SK-N-DZ (cell line): ENCODE results near the gene C10orf90.

Source experiments
- DNase-seq: peaks from one replicate; pipeline ENCODE4 v3.0.0-alpha.2; 2015; ENCODE audit warnings: low spot score

The C10orf90 gene

DNA sequence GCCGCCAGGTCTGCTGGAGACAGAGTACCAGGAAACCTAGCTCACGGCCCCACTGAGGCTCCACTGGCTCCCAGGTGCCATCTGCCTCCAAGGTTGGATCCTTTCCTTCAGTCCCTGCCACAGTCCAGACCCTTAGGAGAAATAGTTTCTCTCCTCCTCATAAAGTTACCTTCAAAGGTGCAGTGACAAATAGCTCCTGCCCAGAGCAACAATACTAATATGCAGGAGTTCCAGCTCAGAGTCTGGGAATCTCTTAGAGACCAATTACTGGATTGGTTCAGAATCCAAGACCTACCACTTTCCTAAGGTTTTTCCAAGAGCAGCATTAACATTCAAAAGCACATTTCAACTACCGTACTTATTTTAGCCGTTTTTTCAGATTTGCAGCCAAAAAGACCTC lies 241.2 kb downstream of the C10orf90 start:
- DNase-seq = no peak

DNA sequence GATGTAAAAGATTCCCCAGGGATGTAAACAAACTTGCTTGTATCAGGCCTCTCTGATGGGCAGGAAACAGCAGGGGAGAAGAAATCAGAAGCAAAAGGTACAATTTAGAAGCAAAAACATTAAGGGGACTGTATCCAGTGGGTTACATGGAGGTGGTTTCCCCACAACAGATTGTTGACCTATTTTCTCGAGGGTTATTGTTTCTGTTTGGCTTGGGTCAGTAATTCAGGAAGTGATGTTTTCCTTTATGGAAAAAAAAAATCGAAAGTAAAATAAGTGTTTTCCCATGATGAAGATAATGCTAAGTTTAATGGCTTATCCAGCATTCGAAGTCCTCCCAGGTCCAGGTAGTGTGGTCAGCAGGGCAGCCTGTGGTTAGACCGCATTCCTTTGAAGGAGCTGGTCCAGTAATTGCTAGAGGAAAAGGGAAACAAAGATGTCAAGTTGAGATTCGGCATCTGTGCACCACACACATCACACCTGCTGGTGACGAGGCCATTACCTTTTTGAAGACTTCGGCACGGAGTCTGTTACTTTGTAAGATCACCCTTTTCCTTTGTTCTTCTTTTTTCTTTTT lies 244.9 kb downstream of the C10orf90 start:
- DNase-seq = no peak

DNA sequence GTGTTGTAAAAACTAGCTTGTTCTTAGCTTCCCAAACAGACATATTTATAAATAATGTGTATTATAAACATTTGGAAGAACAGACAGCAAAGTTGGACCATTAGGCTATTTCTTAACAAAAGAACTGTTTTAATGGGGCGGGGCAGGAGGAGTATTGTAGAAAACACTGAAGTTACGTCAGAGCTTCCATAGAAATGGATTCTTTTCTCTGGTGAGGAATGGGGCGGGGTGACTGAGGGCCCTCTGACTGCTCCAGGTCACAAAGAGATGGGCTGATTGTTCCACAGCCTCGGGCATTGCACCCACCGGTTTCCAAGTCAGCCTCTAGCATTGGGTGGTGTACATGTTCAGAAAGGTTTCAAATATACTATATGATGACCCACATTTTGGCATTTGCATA lies 245.5 kb downstream of the C10orf90 start:
- no peak for DNase-seq

DNA sequence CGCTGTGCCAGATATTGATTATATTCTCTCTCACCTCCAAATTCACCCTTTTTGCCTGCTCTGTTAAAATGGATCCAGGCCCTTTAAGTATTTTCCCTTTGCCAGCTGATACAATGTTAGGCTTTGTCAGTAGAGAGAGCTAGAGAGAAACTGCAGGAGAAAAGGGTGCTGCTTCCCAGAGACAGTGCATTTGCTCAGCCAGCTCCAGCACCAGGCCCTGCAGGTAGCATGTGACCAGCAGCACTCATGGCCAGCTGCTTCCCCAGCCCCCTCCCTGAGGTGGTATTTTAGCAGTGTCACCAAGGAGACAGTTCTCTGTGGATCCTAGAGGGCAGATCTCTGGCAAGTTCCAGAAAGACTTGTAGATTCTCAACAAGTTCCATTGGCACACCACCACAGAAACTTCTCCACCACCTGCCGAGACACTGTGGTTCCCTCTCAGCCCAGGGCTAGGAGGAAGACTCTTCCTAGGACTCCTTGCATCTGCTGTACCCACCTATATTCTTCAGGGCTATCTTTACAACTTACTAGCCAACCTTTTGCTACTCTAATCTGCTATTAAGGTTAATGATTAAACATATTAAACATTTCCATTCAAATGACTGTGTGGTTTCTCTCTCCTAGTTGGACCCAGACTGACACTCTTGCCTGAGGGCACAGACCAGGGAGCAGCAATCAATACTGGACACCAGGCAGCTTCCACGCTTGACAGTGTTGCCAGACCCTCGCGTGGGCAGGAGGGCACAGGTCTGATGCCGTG lies 246.6 kb downstream of the C10orf90 start:
- DNase-seq = no peak

DNA sequence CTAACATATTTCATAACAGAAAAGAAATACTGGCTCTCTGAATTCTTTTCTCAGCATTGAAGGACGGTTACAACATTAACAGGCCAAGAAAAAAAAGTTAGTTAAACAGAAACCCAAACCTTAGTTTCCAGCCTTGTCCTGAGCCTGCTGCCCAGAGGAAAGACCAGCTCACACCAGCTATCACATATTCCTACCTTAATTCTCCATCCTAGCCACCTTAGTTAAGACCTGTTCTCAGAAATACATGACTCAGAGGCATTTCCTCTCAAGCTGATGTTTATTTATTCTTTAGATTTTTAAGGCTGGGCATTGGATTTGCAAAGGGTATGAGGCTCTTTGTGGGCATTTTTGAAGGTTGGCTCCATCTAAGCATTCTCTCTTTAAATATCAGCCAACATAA lies 247.9 kb downstream of the C10orf90 start:
- no peak for DNase-seq

DNA sequence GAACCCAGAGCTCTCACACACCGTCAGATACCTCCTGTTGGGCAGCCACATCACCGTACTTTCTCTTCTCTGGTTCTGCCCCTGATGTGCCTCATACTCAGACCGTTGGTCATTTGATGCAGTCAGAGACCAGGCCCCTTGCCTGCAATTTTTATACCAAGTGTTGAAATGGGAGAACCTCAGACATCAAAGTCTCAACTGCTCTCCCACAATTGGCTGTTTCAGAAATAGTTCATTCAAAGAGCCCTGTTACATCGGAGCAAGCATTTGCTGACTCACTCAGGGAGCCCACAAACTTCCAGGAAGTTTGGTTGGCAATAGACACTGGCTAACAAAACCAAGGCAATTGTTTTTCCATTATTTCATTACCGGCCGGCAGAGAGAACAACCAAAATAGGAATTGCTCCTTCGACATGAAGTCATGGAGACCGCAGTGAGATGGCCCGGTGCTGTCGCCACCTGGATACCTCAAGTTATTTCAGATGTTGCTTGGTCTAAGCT lies 248.7 kb downstream of the C10orf90 start:
- no peak for DNase-seq

DNA sequence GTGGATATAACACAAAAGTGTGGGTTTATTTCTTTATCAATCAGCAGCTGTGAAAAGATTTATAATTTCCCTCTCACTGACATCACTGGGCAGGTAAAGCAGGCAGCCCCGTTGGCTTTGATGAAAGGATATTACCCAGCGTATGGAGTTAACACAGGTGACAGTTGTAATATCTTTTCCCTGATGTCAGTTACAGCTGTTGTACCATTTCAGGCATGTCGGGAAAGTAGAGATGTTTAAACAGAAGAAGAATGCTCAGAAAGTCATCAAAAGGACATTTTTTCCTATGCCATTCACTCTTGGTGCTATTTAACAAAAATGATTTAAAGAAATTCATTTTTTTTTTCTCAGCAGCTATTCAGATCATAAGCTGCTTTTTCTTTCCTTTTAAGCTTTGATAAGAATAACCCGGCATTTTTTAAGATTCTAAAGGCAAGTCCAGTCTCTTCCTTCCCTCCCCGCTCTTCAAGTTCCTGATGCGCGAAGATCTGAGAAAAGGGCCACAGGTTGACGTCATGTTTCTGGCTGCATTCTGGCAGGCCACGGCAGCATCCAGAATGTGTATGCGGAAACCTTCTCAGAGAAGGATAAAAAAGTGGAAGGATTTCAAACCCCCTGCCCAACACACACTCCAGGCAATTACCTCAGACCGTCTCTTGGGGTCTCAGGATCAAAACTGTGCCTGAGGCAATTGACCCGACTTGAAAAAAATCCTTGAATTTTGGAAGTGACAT lies 249.8 kb downstream of the C10orf90 start:
- DNase-seq = no peak

DNA sequence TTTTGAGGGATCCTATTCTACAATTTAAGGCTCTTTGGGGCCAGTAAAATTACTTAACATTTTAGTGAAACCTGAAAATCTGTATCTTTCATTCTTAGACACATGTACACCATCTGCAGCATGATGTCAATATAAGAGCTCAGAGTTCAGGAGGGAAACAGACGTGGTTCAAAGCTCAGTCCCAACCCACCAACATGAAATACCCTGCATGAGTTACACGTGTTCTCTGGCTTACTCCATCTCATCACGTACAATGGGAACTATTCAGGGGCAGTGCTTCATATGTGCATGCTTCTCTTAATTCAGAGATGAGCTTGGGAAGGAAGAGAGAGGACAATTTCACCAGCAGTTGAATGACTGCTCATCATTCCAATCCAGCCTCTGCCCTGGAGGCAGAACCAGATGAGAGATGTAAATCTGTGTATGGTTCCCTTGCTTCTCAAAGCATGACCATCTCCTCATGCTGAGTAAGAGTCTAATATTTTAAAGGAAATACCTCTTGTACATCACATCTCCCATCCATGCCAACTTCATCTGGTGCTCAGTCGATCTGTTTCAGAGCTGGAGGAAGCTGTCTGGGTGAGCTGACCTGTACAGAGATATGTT lies 253.2 kb downstream of the C10orf90 start:
- DNase-seq = no peak

DNA sequence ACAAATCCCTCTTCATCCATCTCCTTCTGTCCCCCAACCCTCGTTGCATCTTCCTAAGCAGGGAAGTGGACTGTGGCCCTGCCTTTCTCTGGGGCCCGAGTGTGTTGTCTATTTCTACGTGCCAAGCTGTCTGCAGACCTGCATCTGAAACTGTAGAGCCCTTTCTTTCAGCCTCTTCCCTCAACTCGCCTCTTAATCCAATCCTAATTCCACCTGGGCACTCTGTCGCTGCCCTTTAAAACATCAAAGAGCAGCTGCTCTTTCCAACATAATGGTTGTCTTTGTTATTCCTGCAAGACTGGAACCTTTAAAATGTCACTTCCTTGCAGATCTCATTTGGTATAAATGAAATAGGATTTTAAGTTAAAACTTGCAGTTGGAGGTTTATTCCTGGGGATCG lies 260.7 kb downstream of the C10orf90 start:
- no peak for DNase-seq

DNA sequence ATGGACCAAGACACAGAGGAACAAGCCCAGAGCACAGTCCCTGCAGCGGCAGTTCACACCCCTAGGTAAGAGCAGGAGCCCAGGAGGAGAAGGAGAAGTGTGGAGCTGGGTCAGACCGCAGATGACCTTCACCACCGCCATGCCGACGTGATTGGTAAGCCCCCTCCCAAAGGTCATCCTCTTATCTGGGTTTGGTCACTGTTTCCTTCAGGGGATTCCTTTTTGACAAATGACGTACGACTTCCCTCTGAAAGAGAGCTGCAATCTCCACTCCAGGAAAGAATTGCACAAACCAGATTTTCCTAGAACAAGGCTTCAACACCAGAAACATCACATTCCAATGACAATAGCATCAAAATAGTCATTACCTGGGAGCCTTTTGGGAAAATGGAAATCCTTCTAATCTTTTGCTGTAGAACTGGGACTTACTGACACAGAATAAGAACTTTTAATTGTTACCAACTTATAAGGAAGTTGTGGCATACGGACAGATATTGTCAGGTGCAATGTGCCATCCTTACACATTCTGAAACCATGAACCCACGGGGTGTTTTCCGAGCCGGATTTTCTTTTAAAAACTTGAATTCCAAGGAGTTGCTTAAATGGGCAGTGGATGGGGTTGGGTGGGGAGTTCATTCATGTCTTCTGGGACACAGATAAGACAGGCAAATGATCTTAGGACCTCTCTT lies 261.4 kb downstream of the C10orf90 start:
- no peak for DNase-seq

DNA sequence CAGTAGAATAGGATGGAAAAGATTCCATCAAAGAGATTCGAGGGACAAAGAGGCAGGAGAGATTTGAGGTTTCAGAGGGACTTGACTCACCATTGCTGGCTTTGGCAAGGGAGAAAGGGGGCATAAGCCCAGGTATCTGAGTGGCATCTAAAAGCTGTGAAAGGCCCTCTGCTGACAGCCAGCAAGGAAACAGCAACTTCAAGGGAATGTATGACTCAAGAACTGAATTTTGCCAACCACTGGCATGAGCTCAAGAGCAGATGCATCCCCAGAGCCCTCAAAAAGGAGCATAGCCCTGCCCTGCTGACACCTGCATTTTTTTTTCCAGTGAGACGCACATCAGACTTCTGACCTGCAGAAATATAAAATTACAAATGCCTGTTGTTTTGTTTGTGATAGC lies 262.7 kb downstream of the C10orf90 start:
- DNase-seq = no peak

DNA sequence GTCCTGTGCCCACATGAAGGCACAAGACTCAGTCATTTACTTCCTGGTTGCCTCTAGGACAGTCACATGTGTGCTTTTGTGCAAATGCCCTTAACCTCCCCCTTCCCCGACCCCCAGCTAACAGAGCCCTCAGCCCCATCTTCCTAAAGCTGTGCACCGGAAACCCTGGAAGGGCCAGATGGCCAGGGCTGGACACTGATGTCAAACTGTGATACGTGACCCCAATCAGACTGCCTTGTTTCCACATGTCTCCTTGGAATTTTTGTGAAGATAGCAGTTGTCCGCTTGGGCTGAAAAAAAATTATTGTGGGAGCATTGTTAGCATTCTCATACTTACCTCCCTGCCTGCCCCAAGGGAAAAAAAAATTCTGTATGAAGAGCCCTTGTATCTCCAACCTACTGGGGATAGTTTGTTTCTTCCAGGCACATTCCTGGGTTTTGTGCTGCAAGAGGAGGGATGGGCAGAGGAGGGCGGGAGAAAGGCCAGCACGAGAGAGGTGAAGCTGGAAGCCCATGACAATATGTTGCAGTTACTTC lies 265.2 kb downstream of the C10orf90 start:
- no peak for DNase-seq

DNA sequence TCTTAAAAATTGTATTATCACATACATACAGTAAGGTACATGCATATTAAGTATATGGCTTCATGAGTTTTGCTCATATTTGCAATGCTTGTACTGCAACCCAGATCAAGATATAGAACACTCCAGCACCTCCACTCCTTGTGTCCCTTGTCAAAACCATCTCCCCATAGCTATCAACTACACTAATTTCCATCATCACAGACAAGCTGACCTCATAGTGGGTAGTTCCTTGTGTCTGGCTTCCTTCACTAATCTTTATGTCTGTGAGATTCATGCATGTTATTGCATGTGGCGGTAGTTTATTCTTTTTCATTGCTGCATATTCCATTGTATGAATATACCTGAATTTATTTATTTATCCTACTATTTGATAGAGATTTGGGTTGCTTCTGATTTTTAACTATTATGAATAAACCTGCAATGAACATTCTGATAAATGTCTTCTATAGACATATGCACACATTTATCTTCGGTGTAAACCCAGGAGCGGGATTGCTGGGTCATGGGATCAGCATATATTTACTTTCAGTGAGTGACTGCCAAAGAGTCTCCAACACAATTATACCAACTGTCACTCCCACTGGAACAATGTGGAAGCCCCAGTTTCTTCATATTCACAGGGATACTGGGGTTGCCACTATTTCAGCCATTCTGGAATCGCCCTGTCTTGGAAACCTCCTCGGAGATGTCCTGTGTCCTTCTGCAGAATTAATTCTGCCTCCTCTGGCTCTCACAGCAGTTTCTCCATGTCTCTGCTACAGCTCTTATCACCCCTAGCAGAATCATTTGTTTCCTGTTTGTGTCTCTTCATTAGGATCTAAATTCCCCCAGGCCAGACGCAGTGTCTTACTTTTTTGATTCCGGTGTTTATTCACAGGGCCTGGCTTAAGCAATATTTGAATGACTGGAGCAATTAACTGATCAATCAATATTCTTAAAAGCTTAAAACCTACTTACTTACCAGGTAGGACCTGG lies 267.5 kb downstream of the C10orf90 start:
- no peak for DNase-seq

DNA sequence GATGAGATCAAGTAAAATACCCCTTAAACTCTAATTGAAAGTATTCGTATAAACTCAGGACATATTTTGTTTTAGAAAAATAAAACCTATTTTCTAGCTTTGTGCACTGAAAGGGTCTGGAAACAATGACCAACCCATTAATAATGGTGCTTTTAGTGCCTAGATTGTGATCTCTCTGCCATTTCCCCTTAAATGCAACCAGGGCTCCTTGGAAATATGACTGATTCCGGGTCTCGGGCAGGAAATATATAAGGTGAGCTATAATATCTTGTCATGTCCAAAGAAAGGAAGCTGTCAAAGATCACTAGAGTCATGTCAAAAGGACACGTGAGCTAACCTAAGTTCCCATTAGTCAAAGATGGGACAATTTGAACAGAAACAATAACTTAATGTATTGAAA lies 269.9 kb downstream of the C10orf90 start:
- DNase-seq = no peak

DNA sequence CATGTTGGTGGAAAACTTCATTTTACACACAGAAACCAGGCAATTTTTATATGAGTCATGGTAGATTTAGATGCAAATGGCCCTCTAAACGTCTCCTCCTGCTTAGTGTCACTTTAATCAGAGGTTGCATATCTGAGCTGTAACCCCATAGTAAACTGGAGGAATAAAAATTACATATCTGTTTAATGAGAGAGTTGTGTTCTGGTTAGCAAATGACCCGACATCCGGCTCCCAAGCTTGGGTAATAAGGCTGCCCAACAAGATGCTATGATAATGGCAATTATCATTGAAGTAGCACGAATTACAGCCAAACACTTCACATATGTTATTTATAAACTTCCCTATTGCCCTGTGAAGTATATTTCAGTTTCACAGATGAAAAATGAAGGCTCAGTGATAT lies 271.6 kb downstream of the C10orf90 start:
- no peak for DNase-seq

DNA sequence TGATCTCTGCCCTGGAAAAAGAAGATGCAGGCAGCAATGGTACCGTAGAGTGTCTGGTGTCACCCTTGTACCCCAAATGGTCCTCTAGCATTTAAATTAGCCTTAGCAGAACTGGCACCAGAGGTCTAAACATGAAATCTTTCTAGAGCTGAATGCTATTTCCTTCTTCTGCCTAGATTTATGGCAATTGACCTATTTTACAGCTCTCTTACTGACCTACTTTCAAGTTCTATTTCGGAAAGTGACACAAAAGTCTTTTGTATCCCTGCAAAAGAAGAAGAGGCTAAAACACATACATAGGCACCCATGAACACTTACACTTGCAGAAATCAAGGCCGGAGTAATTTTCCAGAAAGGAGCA lies 272.1 kb downstream of the C10orf90 start:
- no peak for DNase-seq

DNA sequence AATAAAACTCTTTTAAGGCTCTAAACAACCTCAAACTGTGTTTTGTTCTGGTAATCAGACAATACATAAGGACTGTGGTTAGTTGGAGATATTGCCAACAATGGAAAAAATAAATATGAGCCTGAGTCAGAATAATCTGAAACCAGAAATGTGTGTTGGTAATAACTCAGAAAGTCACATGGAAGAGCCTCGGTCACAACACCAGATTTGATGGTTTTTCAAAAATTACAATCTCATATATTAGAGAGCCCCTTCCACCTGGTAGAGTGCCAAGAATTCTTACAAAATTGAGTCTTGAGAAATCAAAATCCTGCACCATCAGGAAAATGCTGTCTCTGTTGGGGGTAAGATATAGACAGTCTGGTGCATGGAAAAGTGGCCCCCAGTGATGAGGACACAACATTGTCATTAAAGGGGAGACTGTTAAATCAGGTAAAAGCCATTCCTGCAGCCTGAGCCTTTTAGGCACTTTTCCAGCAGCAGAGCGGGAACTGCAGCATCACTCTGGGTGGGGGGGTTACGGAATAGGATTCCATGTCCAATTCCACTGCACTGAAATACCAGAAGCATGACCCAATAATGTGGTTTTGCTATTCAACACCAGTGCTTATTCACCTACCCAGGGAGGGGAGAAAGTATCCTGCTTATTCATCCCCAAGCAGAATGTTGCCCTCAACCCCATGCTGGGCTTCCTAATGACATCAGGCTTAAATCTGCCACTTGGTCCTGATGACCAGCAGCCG lies 272.7 kb downstream of the C10orf90 start:
- no peak for DNase-seq

DNA sequence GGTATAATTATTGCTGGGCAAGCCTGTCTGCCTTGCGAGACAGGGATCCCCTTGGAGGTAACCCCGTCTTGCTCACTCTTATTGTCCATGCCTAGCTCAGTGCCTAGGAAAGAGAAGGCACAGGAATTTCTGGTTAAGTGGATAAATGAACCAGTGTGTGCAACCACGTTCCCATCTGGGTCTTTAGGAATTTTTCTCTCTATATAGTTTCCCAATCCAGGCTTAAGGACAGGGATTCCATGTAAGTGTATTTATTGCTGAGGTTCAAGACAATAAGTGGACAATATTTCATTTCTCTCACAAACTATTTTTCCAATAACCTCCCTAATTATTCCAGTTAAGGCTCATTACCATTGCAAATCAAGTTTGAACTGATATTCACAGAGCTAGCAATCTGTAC lies 273.3 kb downstream of the C10orf90 start:
- DNase-seq = no peak

DNA sequence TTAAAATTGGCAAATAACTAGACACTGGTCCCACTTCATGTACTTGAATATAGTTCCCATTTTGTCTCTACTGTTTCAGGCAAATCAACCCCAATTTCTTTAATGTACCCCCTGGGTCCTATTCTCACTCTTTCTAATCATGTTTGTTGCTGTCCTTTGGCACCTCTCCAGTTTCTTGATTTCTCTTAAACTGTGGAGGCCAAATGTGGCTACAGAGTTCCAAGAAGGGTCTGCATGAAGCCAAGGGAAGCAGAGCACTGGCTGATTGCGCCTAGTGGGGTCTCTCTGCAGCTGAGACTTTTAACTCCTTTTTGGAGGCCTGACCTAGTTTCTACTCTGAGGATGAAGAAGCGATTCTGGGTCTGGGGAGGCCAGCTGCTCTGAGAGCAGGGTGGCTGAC lies 275.5 kb downstream of the C10orf90 start:
- no peak for DNase-seq

DNA sequence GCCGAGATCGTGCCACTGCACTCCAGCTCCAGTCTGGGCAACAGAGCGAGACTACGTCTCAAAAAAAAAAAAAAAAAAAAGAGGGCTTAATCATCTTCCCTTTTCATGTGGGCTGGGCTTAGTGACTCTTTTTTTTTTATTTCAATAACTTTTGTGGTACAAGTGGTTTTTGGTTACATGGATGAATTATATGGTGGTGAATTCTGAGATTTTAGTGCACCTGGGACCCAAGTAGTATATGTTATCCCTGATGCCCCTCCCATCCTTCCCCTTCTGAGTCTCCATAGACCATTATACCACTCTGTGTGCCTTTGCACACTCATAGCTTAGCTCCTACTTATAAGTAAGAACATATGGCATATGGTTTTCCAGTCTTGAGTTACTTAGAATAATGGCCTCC lies 277.4 kb downstream of the C10orf90 start:
- no peak for DNase-seq
